H9 (cell line): ENCODE results near the gene GPC3. TPM values are rescaled to one million over a fixed set of nuclear protein-coding genes. Genes with fewer than 3 reads are reported as not detected.
A peak's percentile ranks its signal among the peaks of the same experiment; 100 is the strongest.

ENCODE experiments used
- DNase-seq: peaks from one replicate; pipeline ENCODE4 v3.0.0-alpha.2; 2017
- H2AFZ ChIP-seq: one replicate; pipeline ENCODE4 v1.6.1; 2013; ENCODE audit warnings: mild to moderate bottlenecking, low read length, control low read depth, moderate library complexity
- H2AK5ac ChIP-seq: 2 replicates; pipeline ENCODE4 v1.6.1; 2013; ENCODE audit warnings: low read length, control low read depth, mixed read lengths; ENCODE audit not compliant: insufficient read length
- H2BK120ac ChIP-seq: one replicate; pipeline ENCODE4 v1.6.1; 2013; ENCODE audit warnings: low read depth, mild to moderate bottlenecking, low read length, control low read depth, inconsistent platforms; ENCODE audit not compliant: poor library complexity, severe bottlenecking
- H2BK12ac ChIP-seq: 2 replicates; pipeline ENCODE4 v1.6.1; 2013; ENCODE audit warnings: low read length, control low read depth, mixed read lengths, low read depth; ENCODE audit not compliant: insufficient read length
- H2BK15ac ChIP-seq: 2 replicates; pipeline ENCODE4 v1.6.1; 2013; ENCODE audit warnings: low read depth, low read length, control low read depth
- H2BK20ac ChIP-seq: one replicate; pipeline ENCODE4 v1.6.1; 2013; ENCODE audit warnings: low read depth, mild to moderate bottlenecking, low read length, control low read depth, inconsistent platforms; ENCODE audit not compliant: poor library complexity, severe bottlenecking
- H2BK5ac ChIP-seq: 2 replicates; pipeline ENCODE4 v1.6.1; 2013; ENCODE audit warnings: low read length, control low read depth, mixed read lengths; ENCODE audit not compliant: insufficient read length
- H3K14ac ChIP-seq: 2 replicates; pipeline ENCODE4 v1.6.1; 2013; ENCODE audit warnings: low read length, control low read depth; ENCODE audit not compliant: insufficient read depth
- H3K18ac ChIP-seq: 2 replicates; pipeline ENCODE4 v1.6.1; 2013; ENCODE audit warnings: low read depth, mild to moderate bottlenecking, mixed read lengths, low read length, control low read depth; ENCODE audit not compliant: insufficient read length
- H3K23ac ChIP-seq: 2 replicates; pipeline ENCODE4 v1.6.1; 2013; ENCODE audit warnings: low read length, control low read depth, mixed read lengths, low read depth; ENCODE audit not compliant: insufficient read length
- H3K23me2 ChIP-seq: 2 replicates; pipeline ENCODE4 v1.6.1; 2013; ENCODE audit warnings: low read depth, mild to moderate bottlenecking, mixed read lengths, low read length, control low read depth; ENCODE audit not compliant: insufficient read length, poor library complexity, severe bottlenecking
- H3K27ac ChIP-seq: 2 replicates; pipeline ENCODE4 v1.5.1; 2013; ENCODE audit warnings: low read length, control low read depth, mixed read lengths, low read depth; ENCODE audit not compliant: insufficient read length
- H3K27me3 ChIP-seq: 2 replicates; pipeline ENCODE4 v1.6.1; 2013; ENCODE audit warnings: low read length, control low read depth, inconsistent platforms; ENCODE audit not compliant: insufficient read depth
- H3K4ac ChIP-seq: 2 replicates; pipeline ENCODE4 v1.6.1; 2013; ENCODE audit warnings: low read depth, mild to moderate bottlenecking, control low read depth, inconsistent platforms, low read length, moderate library complexity
- H3K4me1 ChIP-seq: 2 replicates; pipeline ENCODE4 v1.6.1; 2013; ENCODE audit warnings: low read length, control low read depth, inconsistent platforms; ENCODE audit not compliant: insufficient read depth
- H3K4me2 ChIP-seq: 2 replicates; pipeline ENCODE4 v1.6.1; 2013; ENCODE audit warnings: low read length, control low read depth, mixed read lengths; ENCODE audit not compliant: insufficient read length, insufficient read depth
- H3K56ac ChIP-seq: 2 replicates; pipeline ENCODE4 v1.6.1; 2013; ENCODE audit warnings: low read depth, mild to moderate bottlenecking, mixed read lengths, low read length, control low read depth; ENCODE audit not compliant: insufficient read length
- H3K79me1 ChIP-seq: 2 replicates; pipeline ENCODE4 v1.6.1; 2013; ENCODE audit warnings: low read depth, mild to moderate bottlenecking, moderate library complexity, low read length, control low read depth, inconsistent platforms; ENCODE audit not compliant: insufficient read depth, poor library complexity, severe bottlenecking
- H3K79me2 ChIP-seq: 2 replicates; pipeline ENCODE4 v1.6.1; 2013; ENCODE audit warnings: low read length, control low read depth, inconsistent platforms; ENCODE audit not compliant: insufficient read depth
- H3K9ac ChIP-seq: 2 replicates; pipeline ENCODE4 v1.6.1; 2013; ENCODE audit warnings: low read length, control low read depth, mixed read lengths; ENCODE audit not compliant: insufficient read length; ENCODE audit errors: extremely low read depth
- H3K9me3 ChIP-seq: one replicate; pipeline ENCODE4 v1.6.1; 2013; ENCODE audit warnings: low read depth, low read length, inconsistent platforms; ENCODE audit not compliant: control insufficient read depth
- H3T11ph ChIP-seq: one replicate; pipeline ENCODE4 v1.6.1; 2013; ENCODE audit warnings: mild to moderate bottlenecking, low read length, control low read depth, inconsistent platforms
- H4K20me1 ChIP-seq: one replicate; pipeline ENCODE4 v1.6.1; 2013; ENCODE audit not compliant: control insufficient read depth, insufficient read length, insufficient read depth
- H4K5ac ChIP-seq: 2 replicates; pipeline ENCODE4 v1.6.1; 2013; ENCODE audit warnings: low read depth, mild to moderate bottlenecking, mixed read lengths, low read length, control low read depth; ENCODE audit not compliant: insufficient read length
- H4K8ac ChIP-seq: replicated peaks from 2 replicates; pipeline ENCODE4 v1.6.1; 2013; ENCODE audit warnings: low read length, control low read depth, mixed read lengths, low read depth; ENCODE audit not compliant: insufficient read length
- H4K91ac ChIP-seq: 2 replicates; pipeline ENCODE4 v1.6.1; 2013; ENCODE audit warnings: low read depth, mild to moderate bottlenecking, moderate library complexity, mixed read lengths, low read length, control low read depth; ENCODE audit not compliant: insufficient read length
- H3K27ac Mint-ChIP-seq, 3 experiments: 2 replicates in 2 of 3; 3 replicates in 1 of 3; pipeline ENCODE4 v1.8.0; 2020 to 2021; ENCODE audit warnings: mixed read lengths in 3 of 3, mild to moderate bottlenecking in 1 of 3, moderate library complexity in 1 of 3
- H3K27me3 Mint-ChIP-seq: 2 replicates; pipeline ENCODE4 v1.8.0; 2021; ENCODE audit warnings: low read depth, mild to moderate bottlenecking, moderate library complexity, mixed read lengths
- H3K36me3 Mint-ChIP-seq, 3 experiments: 2 replicates in 2 of 3; 3 replicates in 1 of 3; pipeline ENCODE4 v1.8.0; 2020 to 2021; ENCODE audit warnings: low read depth in 3 of 3, mixed read lengths in 3 of 3; ENCODE audit not compliant: insufficient read depth in 1 of 3
- H3K4me1 Mint-ChIP-seq, 2 experiments: 2 replicates each; pipeline ENCODE4 v1.8.0; 2020; ENCODE audit warnings: mixed read lengths in 2 of 2
- H3K4me3 Mint-ChIP-seq, 2 experiments: 2 replicates in 1 of 2; 3 replicates in 1 of 2; pipeline ENCODE4 v1.8.0; 2020 to 2021; ENCODE audit warnings: mild to moderate bottlenecking in 2 of 2, mixed read lengths in 2 of 2, moderate library complexity in 1 of 2
- H3K9me3 Mint-ChIP-seq, 2 experiments: 2 replicates in 1 of 2; 3 replicates in 1 of 2; pipeline ENCODE4 v1.8.0; 2020; ENCODE audit warnings: mild to moderate bottlenecking in 2 of 2, mixed read lengths in 2 of 2, moderate library complexity in 1 of 2
- CTCF ChIP-seq: fragments of 200-600 bp; sonication (generic); conservative IDR thresholded peaks from 3 replicates; pipeline ENCODE4 v1.8.0; 2021; ENCODE audit warnings: antibody characterized with exemption, mild to moderate bottlenecking
- WGBS: extraction: QIAGEN DNeasy Blood & Tissue Kit; methylation state at CpG from one replicate; pipeline ENCODE4 v1.1.7; 2013; ENCODE audit warnings: missing lambda C conversion rate, low lambda C conversion rate, mixed read lengths; ENCODE audit not compliant: insufficient read length; ENCODE audit errors: extremely low coverage; 5-methylcytosine and 5-hydroxymethylcytosine counted together
- total RNA-seq: library from RNA; stranded (reverse); gene quantifications from 2 replicates; pipeline ENCODE4 v1.2.1, GENCODE V29; 2021

GPC3 gene
- total RNA-seq, 1 experiment from 2014 or later = 108 TPM

GRCh38 chrX:133794126-133794525 is 191.3 kb downstream of the GPC3 start:
- no peak overlapping the region for H2BK120ac ChIP-seq
- H3K56ac ChIP-seq = no peak overlapping the region
- H4K20me1 ChIP-seq = no peaks in the 10 kb centered on the region
- H4K8ac ChIP-seq = no peak overlapping the region
- H2AK5ac ChIP-seq = no peak overlapping the region
- H2BK15ac ChIP-seq = no peak overlapping the region
- H3K4me2 ChIP-seq = no peak overlapping the region
- no peak overlapping the region for H3K4ac ChIP-seq
- H4K91ac ChIP-seq = no peak overlapping the region
- H3K27me3 Mint-ChIP-seq = no peaks in the 10 kb centered on the region
- H2BK20ac ChIP-seq = no peak overlapping the region
- H3K27ac ChIP-seq = no peak overlapping the region
- H2BK5ac ChIP-seq = no peak overlapping the region
- no peak overlapping the region for H3K14ac ChIP-seq
- H3K23me2 ChIP-seq = no peaks in the 10 kb centered on the region
- H3K79me2 ChIP-seq = no peaks in the 10 kb centered on the region
- H3K9me3 Mint-ChIP-seq = no peaks in the 10 kb centered on the region
- no peaks in the 10 kb centered on the region for H3K9me3 ChIP-seq
- H3K18ac ChIP-seq = no peak overlapping the region
- WGBS = no CpG with 5 or more reads among the region's 4 CpGs
- H3K4me1 Mint-ChIP-seq = peaks cover 27 to 38% of the 10 kb centered on the region in 2 experiments
- H3K27ac Mint-ChIP-seq = peak overlapping the region in 1 of 3 experiments; percentile 94; a peak in 3 of 7 replicates
- no peaks in the 10 kb centered on the region for H3K79me1 ChIP-seq
- H3K23ac ChIP-seq = no peak overlapping the region
- no peak overlapping the region for H2AFZ ChIP-seq
- no peak overlapping the region for H3T11ph ChIP-seq
- no peaks in the 10 kb centered on the region for H3K27me3 ChIP-seq
- H3K36me3 Mint-ChIP-seq = no peaks in the 10 kb centered on the region; a peak in 1 of 7 replicates
- no peak overlapping the region for H4K5ac ChIP-seq
- no peak overlapping the region for H3K9ac ChIP-seq
- no peak overlapping the region for H2BK12ac ChIP-seq
- H3K4me1 ChIP-seq = no peaks in the 10 kb centered on the region
- no peak overlapping the region for H3K4me3 Mint-ChIP-seq
- DNase-seq = no peak
- TF ChIP-seq CTCF = no peak
